Upper lobe of left lung (tissue), 4 donors: ENCODE results near the gene CD37.

Source experiments
- EP300 ChIP-seq, 4 donors: sonication (generic); formaldehyde crosslinking; IDR thresholded peaks; one replicate each; pipeline ENCODE4 v1.5.1; 2017; ENCODE audit warnings: antibody characterized with exemption in 4 of 4, control low read depth in 2 of 4
- POLR2A ChIP-seq, 4 donors: fragments of 450-650 bp; IDR thresholded peaks; one replicate each; pipeline ENCODE4 v1.5.1; 2016 to 2017; ENCODE audit warnings: antibody characterized with exemption in 4 of 4, mild to moderate bottlenecking in 2 of 4
- POLR2AphosphoS5 ChIP-seq, 2 donors: sonication (generic); formaldehyde crosslinking; IDR thresholded peaks; one replicate each; pipeline ENCODE4 v1.5.1; 2017; ENCODE audit warnings: antibody characterized with exemption in 2 of 2
- TF ChIP-seq, protein P1 (sequence below), 6 experiments: fragments of 450-650 bp in 4 of 6; fragments of 200-600 bp in 2 of 6; sonication (generic) in 2 of 6; IDR thresholded peaks; one replicate each; pipeline ENCODE4 v1.5.1; 2016 to 2019; ENCODE audit warnings: antibody characterized with exemption in 6 of 6

DNA sequence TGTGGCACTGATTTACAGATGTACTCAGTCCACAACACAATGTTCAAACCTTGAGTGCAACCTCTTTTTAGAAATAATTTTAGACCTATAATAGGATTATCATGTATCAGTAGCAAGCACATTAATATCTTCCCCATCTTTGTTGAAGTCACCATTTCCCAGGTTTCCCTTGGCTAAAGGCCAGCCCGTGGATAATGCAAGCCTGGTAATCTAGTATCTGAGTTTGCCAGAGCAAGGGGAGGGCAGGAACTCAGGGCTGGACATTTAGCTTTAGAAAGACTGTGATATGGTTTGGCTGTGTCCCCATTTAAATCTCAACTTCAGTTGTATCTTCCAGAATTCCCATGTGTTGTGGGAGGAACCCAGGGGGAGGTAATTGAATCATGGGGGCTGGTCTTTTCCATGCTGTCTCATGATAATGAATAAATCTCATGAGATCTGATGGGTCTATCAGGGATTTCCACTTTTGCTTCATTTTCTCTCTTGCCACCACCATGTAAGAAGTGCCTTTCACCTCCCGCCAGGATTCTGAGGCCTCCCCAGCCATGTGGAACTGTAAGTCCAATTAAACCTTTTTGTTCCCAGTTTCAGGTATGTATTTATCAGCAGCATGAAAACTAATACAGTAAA, 48.0 kb upstream of the CD37 start:
- TF ChIP-seq EP300 (IDR thresholded peaks at IDR 0.05) (no peak), POLR2A (IDR thresholded peaks at IDR 0.05) (no peak), POLR2AphosphoS5 (IDR thresholded peaks at IDR 0.05) (no peak)
- TF ChIP-seq, protein P1, sequence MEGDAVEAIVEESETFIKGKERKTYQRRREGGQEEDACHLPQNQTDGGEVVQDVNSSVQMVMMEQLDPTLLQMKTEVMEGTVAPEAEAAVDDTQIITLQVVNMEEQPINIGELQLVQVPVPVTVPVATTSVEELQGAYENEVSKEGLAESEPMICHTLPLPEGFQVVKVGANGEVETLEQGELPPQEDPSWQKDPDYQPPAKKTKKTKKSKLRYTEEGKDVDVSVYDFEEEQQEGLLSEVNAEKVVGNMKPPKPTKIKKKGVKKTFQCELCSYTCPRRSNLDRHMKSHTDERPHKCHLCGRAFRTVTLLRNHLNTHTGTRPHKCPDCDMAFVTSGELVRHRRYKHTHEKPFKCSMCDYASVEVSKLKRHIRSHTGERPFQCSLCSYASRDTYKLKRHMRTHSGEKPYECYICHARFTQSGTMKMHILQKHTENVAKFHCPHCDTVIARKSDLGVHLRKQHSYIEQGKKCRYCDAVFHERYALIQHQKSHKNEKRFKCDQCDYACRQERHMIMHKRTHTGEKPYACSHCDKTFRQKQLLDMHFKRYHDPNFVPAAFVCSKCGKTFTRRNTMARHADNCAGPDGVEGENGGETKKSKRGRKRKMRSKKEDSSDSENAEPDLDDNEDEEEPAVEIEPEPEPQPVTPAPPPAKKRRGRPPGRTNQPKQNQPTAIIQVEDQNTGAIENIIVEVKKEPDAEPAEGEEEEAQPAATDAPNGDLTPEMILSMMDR (IDR thresholded peaks at IDR 0.05) = no peak
